Spleen (tissue), 11 donors: ENCODE measurements around the gene SLC19A2. TPM values are rescaled to one million over a fixed set of nuclear protein-coding genes. Genes with fewer than 3 reads are reported as not detected.

Experiments used
- DNase-seq: peaks from one replicate; pipeline ENCODE4 v3.0.0-alpha.2; 2020
- H3K27ac ChIP-seq, 8 donors: fragments of 200-600 bp; sonication (generic) in 7 of 8; 1 replicate in 4 of 8; 2 replicates in 4 of 8; pipeline versions ENCODE4 v1.5.0 to v1.8.0; 2016 to 2021; ENCODE audit warnings: inconsistent platforms in 4 of 8, mild to moderate bottlenecking in 4 of 8, moderate library complexity in 1 of 8
- H3K27me3 ChIP-seq, 7 donors: fragments of 200-600 bp; sonication (generic) in 6 of 7; replicated peaks in 1 of 7; 1 replicate in 4 of 7; 2 replicates in 3 of 7; pipeline versions ENCODE4 v1.5.0 to v1.8.0; 2016 to 2021; ENCODE audit warnings: inconsistent platforms in 3 of 7, mild to moderate bottlenecking in 1 of 7
- H3K36me3 ChIP-seq, 6 donors: fragments of 200-600 bp; sonication (generic) in 5 of 6; 1 replicate in 4 of 6; 2 replicates in 2 of 6; pipeline versions ENCODE4 v1.5.0 to v1.8.0; 2016 to 2021; ENCODE audit warnings: inconsistent platforms in 2 of 6
- H3K4me1 ChIP-seq, 6 donors: fragments of 200-600 bp; sonication (generic) in 5 of 6; 1 replicate in 3 of 6; 2 replicates in 3 of 6; pipeline versions ENCODE4 v1.5.0 to v1.8.0; 2016 to 2021; ENCODE audit warnings: inconsistent platforms in 3 of 6
- H3K4me3 ChIP-seq, 8 donors: fragments of 200-600 bp; sonication (generic) in 7 of 8; 1 replicate in 4 of 8; 2 replicates in 4 of 8; pipeline versions ENCODE4 v1.5.0 to v1.8.0; 2016 to 2021; ENCODE audit warnings: inconsistent platforms in 4 of 8, mild to moderate bottlenecking in 4 of 8, moderate library complexity in 2 of 8
- H3K9me3 ChIP-seq, 8 donors: fragments of 200-600 bp; sonication (generic) in 7 of 8; 1 replicate in 4 of 8; 2 replicates in 4 of 8; pipeline versions ENCODE4 v1.5.0 to v1.8.0; 2016 to 2021; ENCODE audit warnings: inconsistent platforms in 4 of 8
- CTCF ChIP-seq, 11 experiments: fragments of 200-600 bp in 7 of 11; fragments of 450-650 bp in 4 of 11; sonication (generic) in 4 of 11; IDR thresholded peaks in 8 of 11; conservative IDR thresholded peaks in 3 of 11; 1 replicate in 7 of 11; 2 replicates in 4 of 11; pipeline versions ENCODE4 v1.4.0 to v1.8.0; 2016 to 2021; ENCODE audit warnings: antibody characterized with exemption in 11 of 11, inconsistent platforms in 4 of 11, mild to moderate bottlenecking in 1 of 11
- POLR2A ChIP-seq, 3 donors: fragments of 450-650 bp; IDR thresholded peaks; one replicate each; pipeline ENCODE4 v1.5.1; 2017; ENCODE audit warnings: antibody characterized with exemption in 3 of 3, mild to moderate bottlenecking in 1 of 3
- POLR2AphosphoS5 ChIP-seq, 3 donors: sonication (generic); formaldehyde crosslinking; IDR thresholded peaks; one replicate each; pipeline ENCODE4 v1.5.1; 2017; ENCODE audit warnings: antibody characterized with exemption in 3 of 3
- WGBS, 5 donors: extraction: QIAGEN DNeasy Blood & Tissue Kit in 3 of 5; methylation state at CpG; one replicate each; pipeline versions ENCODE4 v1.1.5 to v1.1.7; 2013 to 2018; 5-methylcytosine and 5-hydroxymethylcytosine counted together
- intact Hi-C: fragments of 100-400 bp; cut with DNase I; formaldehyde crosslinking; loops from one replicate; pipeline ENCODE4 v1.15.0; 2023; ENCODE audit warnings: low total_unique reads
- polyA plus RNA-seq, 3 donors: library from polyadenylated mRNA; stranded (reverse); fragments of 200-250 nt; gene quantifications; one replicate each; pipeline ENCODE4 v1.2.1, GENCODE V29; 2013
- total RNA-seq, 7 donors: library from RNA; depleted of rRNA in 3 of 7; stranded (reverse); fragments of >200 nt in 3 of 7; fragmentation: NEBNext Ultra II Directional in 4 of 7; extraction: Animal tissue kit (Norgen Biotek cat#: 25700) in 4 of 7; gene quantifications; one replicate each; pipeline versions ENCODE4 v1.1.0 to v1.2.1, GENCODE V29; 2016 to 2021
- donor health status: healthy with polysubstance abuse.
- donor health status: DM: no; HTN: no; CAD: no; lungs with moderate emphysema.
- donor health status: DM: no; HTN: no; CAD: no.
- donor health status: Bipolar disorder and iron deficiency.
- donor health status: healthy.
- donor health status: DM: no; HTN: no; CAD: no.
- donor health status: DM: yes; HTN: yes; CAD: no.

SLC19A2 gene
- total and polyA plus RNA-seq, 10 donors = 2.0 to 6.7 (median 3.6) TPM

GRCh38 chr1:169513208-169513607 lies 27.5 kb upstream of the SLC19A2 start:
- H3K4me3 ChIP-seq = no peak overlapping the region
- no peaks in the 10 kb centered on the region for H3K9me3 ChIP-seq
- H3K27me3 ChIP-seq = no peaks in the 10 kb centered on the region
- no peak overlapping the region for H3K27ac ChIP-seq
- no peak for DNase-seq
- intact Hi-C loops = no loop called here
- peaks cover 0 to 13% (median 5%) of the 10 kb centered on the region in 6 donors for H3K4me1 ChIP-seq
- peaks cover 0 to 43% (median 0%) of the 10 kb centered on the region in 6 donors for H3K36me3 ChIP-seq
- TF ChIP-seq CTCF (IDR thresholded peaks at IDR 0.05 in 8 of 11, conservative IDR thresholded peaks at IDR 0.05 in 3 of 11) (no peak), POLR2AphosphoS5 (IDR thresholded peaks at IDR 0.05) (no peak), POLR2A (IDR thresholded peaks at IDR 0.05) (no peak)

- no peak for DNase-seq
- Histone ChIP-seq H3K4me3 (no peak overlapping the region), H3K27me3 (no peaks in the 10 kb centered on the region), H3K27ac (no peak overlapping the region), H3K9me3 (no peaks in the 10 kb centered on the region), H3K36me3 (peaks cover 0 to 25% (median 0%) of the 10 kb centered on the region in 6 donors), H3K4me1 (peaks cover 0 to 14% (median 5%) of the 10 kb centered on the region in 6 donors)
- TF ChIP-seq POLR2A (IDR thresholded peaks at IDR 0.05) (no peak), POLR2AphosphoS5 (IDR thresholded peaks at IDR 0.05) (no peak), CTCF (IDR thresholded peaks at IDR 0.05 in 8 of 11, conservative IDR thresholded peaks at IDR 0.05 in 3 of 11) (no peak)
- intact Hi-C loops = no loop called here
- 67 to 85% (median 77%) methylated on average over 3 of the region's 3 CpGs for WGBS, 5 donors
Observed at GRCh38 chr1:169511316-169512005, 25.7 kb upstream of the SLC19A2 start.

- intact Hi-C loops = no loop called here
- peaks cover 0 to 11% (median 0%) of the 10 kb centered on the region in 6 donors for H3K36me3 ChIP-seq
- H3K4me3 ChIP-seq = no peak overlapping the region
- no peak for DNase-seq
- TF ChIP-seq POLR2AphosphoS5 (IDR thresholded peaks at IDR 0.05) (no peak), CTCF (IDR thresholded peaks at IDR 0.05 in 8 of 11, conservative IDR thresholded peaks at IDR 0.05 in 3 of 11) (no peak), POLR2A (IDR thresholded peaks at IDR 0.05) (no peak)
- no peaks in the 10 kb centered on the region for H3K27me3 ChIP-seq
- 73 to 84% (median 79%) methylated on average over 4 of the region's 4 CpGs for WGBS, 5 donors
- H3K27ac ChIP-seq = no peak overlapping the region
- H3K4me1 ChIP-seq = peaks cover 0 to 14% (median 5%) of the 10 kb centered on the region in 6 donors
- no peaks in the 10 kb centered on the region for H3K9me3 ChIP-seq
Observed at GRCh38 chr1:169510060-169510459, 24.3 kb upstream of the SLC19A2 start.

DNA sequence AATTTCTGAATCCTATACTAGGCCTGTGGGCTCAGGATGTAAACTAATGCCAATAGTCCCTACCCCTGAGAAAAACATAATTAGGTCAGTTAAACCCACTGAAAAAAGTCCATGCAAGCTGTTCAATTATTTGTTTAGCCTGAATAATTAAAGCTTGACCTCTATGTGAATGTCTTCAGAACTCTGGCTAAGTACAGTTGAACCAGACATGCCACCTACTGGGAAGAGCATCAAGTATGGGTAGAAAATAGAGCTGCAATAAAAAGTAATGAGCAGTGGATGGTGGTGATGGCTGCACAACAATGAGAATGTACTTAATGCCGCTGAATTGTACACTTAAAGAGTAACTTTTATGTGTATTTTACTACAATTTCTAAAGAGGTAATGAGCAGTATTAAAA lies 23.6 kb upstream of the SLC19A2 start:
- Histone ChIP-seq H3K27me3 (no peaks in the 10 kb centered on the region), H3K4me1 (peaks cover 0 to 14% (median 5%) of the 10 kb centered on the region in 6 donors), H3K27ac (no peak overlapping the region), H3K4me3 (no peak overlapping the region), H3K9me3 (no peaks in the 10 kb centered on the region), H3K36me3 (peaks cover 0 to 4% (median 0%) of the 10 kb centered on the region in 6 donors)
- DNase-seq = no peak
- WGBS, 5 donors = 91 to 97% (median 93%) methylated on average over 1 of the region's 1 CpG
- TF ChIP-seq CTCF (IDR thresholded peaks at IDR 0.05 in 8 of 11, conservative IDR thresholded peaks at IDR 0.05 in 3 of 11) (no peak), POLR2A (IDR thresholded peaks at IDR 0.05) (no peak), POLR2AphosphoS5 (IDR thresholded peaks at IDR 0.05) (no peak)
- intact Hi-C loops = no loop called here
